ENCODE measurements around the gene FNDC3A.

FNDC3A gene

GRCh38 chr13:49225223-49226042 is 249.7 kb downstream of the FNDC3A start:
- Histone ChIP-seq H3K27me3 (ENCODE audit: insufficient read depth, poor library complexity, severe bottlenecking) (peaks cover 2% of the 10 kb centered on the region), H3K4me3 (replicated peaks; ENCODE audit: insufficient read depth, low read length) (no peak overlapping the region), H3K27ac (replicated peaks) (no peak overlapping the region)
- TF ChIP-seq, protein P1, sequence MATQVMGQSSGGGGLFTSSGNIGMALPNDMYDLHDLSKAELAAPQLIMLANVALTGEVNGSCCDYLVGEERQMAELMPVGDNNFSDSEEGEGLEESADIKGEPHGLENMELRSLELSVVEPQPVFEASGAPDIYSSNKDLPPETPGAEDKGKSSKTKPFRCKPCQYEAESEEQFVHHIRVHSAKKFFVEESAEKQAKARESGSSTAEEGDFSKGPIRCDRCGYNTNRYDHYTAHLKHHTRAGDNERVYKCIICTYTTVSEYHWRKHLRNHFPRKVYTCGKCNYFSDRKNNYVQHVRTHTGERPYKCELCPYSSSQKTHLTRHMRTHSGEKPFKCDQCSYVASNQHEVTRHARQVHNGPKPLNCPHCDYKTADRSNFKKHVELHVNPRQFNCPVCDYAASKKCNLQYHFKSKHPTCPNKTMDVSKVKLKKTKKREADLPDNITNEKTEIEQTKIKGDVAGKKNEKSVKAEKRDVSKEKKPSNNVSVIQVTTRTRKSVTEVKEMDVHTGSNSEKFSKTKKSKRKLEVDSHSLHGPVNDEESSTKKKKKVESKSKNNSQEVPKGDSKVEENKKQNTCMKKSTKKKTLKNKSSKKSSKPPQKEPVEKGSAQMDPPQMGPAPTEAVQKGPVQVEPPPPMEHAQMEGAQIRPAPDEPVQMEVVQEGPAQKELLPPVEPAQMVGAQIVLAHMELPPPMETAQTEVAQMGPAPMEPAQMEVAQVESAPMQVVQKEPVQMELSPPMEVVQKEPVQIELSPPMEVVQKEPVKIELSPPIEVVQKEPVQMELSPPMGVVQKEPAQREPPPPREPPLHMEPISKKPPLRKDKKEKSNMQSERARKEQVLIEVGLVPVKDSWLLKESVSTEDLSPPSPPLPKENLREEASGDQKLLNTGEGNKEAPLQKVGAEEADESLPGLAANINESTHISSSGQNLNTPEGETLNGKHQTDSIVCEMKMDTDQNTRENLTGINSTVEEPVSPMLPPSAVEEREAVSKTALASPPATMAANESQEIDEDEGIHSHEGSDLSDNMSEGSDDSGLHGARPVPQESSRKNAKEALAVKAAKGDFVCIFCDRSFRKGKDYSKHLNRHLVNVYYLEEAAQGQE (IDR thresholded peaks at IDR 0.05; ENCODE audit: insufficient replicate concordance, low read depth): no peak
- TF ChIP-seq CTCF (IDR thresholded peaks at IDR 0.05; ENCODE audit: insufficient read depth, low read length): no peak
- TF ChIP-seq SPI1 (IDR thresholded peaks at IDR 0.05; ENCODE audit: borderline replicate concordance, low read depth): peak; percentile 26; the same call in 1 of the 2 replicates
- TF ChIP-seq POLR2AphosphoS5 (IDR thresholded peaks at IDR 0.05; ENCODE audit: low read depth): no peak
- no peak for TF ChIP-seq GABPA (IDR thresholded peaks at IDR 0.05; ENCODE audit: low read depth)
- peak in 1 of 2 experiments; percentile 79 for DNase-seq (ENCODE audit: low read depth in 1 of 2, low spot score in 1 of 2)

GRCh38 chr13:49226613-49227012 is 250.9 kb downstream of the FNDC3A start:
- no peak for TF ChIP-seq GABPA (IDR thresholded peaks at IDR 0.05; ENCODE audit: low read depth)
- TF ChIP-seq, protein P1 (IDR thresholded peaks at IDR 0.05; ENCODE audit: insufficient replicate concordance, low read depth): no peak
- no peak for TF ChIP-seq CTCF (IDR thresholded peaks at IDR 0.05; ENCODE audit: insufficient read depth, low read length)
- no peak for TF ChIP-seq POLR2AphosphoS5 (IDR thresholded peaks at IDR 0.05; ENCODE audit: low read depth)
- no peak for TF ChIP-seq SPI1 (IDR thresholded peaks at IDR 0.05; ENCODE audit: borderline replicate concordance, low read depth)

DNA sequence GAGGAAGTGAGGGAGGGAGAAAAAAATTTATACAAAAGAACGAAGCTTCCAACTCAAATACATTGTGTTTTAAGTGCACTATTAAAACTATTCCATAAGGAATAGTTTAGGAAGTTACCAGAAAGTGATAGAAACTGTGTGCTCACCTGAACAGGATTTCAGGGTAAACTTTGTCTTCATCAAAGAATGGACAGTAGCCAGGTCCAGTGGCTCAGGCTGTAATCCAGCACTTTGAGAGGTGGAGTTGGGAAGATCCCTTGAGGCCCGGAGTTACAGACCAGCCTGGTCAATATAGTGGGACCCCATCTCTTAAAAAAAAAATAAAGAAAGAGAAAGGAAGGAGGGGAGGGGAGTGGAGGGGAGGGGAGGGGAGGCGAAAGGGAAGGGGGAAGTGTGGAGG is 259.0 kb downstream of the FNDC3A start:
- DNase-seq (ENCODE audit: low read depth in 1 of 2, low spot score in 1 of 2): no peak
- Histone ChIP-seq H3K4me3 (replicated peaks; ENCODE audit: insufficient read depth, low read length) (no peak overlapping the region), H3K27me3 (ENCODE audit: insufficient read depth, poor library complexity, severe bottlenecking) (no peaks in the 10 kb centered on the region), H3K27ac (replicated peaks) (no peak overlapping the region)
- TF ChIP-seq, protein P1 (IDR thresholded peaks at IDR 0.05; ENCODE audit: insufficient replicate concordance, low read depth): no peak

More at GRCh38 chr13:49226613-49227012, 250.9 kb downstream of the FNDC3A start:
- Histone ChIP-seq H3K27me3 (ENCODE audit: insufficient read depth, poor library complexity, severe bottlenecking) (no peaks in the 10 kb centered on the region), H3K4me3 (replicated peaks; ENCODE audit: insufficient read depth, low read length) (no peak overlapping the region), H3K27ac (replicated peaks) (no peak overlapping the region)
- DNase-seq (ENCODE audit: low read depth in 1 of 2, low spot score in 1 of 2): no peak

Data from HL-60 (cell line).